ENCODE results near the gene THSD7B.

GRCh38 chr2:136764452-136765255, 691 bp upstream of the THSD7B start:
- TF ChIP-seq POLR2A (IDR thresholded peaks at IDR 0.05) (no peak), CTCF (IDR thresholded peaks at IDR 0.05) (no peak)

Data from Peyer's patch (tissue), 4 donors.